HG03175 (cell line): ENCODE data around the gene SUMF1.

Experiments
- ATAC-seq: cut with Tn5 transposase; IDR thresholded peaks from one replicate; pipeline ENCODE4 v1.9.1; 2021; ENCODE audit warnings: mild to moderate bottlenecking, moderate library complexity; ENCODE audit not compliant: unreplicated experiment

SUMF1 gene

DNA sequence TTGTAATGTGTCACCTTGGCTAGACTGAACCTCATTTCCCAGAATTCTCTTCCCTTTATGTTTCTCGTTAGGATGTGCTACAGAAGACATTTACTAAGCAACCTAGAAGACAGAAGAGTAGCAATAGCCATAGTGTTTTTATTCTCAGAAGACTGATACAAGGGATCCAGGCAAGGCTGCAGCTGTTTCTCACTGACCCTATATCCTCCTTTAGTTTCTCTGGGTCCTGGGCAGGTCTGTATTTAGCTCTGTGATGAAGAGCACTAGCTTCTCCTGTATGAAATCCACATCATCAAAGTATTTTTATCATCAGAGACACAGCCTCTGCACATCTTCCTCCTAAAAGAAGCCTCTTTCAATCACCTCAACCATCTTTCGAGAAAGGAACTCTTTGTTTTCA lies 72.5 kb downstream of the SUMF1 start:
- ATAC-seq: no peak

GRCh38 chr3:4394048-4394447 lies 73.0 kb downstream of the SUMF1 start:
- ATAC-seq: no peak

GRCh38 chr3:4392992-4393391 lies 74.1 kb downstream of the SUMF1 start:
- ATAC-seq: no peak

DNA sequence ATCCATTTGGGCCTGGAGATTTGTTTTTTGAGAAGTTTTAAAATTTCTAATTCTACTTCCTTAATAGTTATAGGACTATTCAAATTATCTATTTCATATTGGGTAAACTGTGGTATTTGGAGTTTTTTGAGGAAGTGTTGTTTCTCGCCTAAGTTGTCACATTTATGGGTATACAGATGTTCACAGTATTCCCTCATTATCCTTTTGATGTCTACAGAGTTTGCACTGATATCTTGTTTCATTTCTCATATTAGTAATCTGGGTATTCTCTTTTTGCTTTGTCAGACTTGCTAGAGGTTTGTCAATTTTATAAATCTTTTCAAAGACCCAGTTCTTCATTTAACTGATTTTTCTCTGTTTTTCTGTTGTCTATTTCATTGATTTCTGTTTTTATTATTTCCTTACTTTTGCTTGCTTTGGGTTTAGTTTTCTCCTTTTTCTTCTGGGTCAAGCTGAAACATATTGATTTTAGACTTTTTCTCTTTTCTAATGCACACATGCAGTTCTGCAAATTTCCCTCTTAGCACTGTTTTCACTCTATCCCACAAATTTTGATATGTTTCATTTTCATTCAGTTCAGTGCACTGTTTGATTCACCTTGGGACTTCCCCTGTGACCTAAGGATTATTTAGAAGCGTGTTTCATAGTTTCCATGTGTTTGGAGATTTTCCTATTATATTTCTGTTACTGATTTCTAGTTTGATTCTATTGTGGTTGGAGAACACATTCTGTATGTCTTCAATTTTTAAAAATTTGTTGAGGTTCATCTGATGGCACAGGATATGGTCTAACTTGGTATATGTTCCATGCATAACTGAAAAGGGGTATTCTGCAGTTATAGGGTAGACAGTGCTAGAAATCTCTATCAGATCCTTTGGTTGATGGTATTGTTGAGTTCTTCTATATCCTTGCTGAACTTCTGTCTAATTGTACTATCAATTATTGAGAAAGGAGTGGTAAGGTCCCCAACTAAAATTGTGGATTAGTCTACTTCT lies 79.6 kb downstream of the SUMF1 start:
- no peak for ATAC-seq

- no peak for ATAC-seq
These were observed 81.9 kb downstream of the SUMF1 start for GRCh38 chr3:4385201-4385600.

DNA sequence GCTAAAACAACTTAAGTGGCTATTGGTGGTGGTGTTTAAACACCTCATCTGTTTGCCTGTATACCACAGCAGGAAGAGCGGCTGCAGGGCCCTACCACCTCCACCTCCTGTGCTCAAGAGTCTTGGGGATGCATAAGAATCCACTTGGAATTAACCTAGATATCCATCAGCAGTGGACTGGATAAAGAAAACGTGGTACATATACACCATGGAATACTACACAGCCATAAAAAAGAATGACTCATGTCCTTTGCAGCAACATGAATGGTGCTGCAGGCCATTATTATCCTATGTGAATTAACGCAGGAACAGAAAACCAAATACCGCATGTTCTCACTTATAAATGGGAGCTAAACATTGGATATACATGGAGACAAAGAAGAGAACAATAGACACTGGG lies 87.1 kb downstream of the SUMF1 start:
- no peak for ATAC-seq

DNA sequence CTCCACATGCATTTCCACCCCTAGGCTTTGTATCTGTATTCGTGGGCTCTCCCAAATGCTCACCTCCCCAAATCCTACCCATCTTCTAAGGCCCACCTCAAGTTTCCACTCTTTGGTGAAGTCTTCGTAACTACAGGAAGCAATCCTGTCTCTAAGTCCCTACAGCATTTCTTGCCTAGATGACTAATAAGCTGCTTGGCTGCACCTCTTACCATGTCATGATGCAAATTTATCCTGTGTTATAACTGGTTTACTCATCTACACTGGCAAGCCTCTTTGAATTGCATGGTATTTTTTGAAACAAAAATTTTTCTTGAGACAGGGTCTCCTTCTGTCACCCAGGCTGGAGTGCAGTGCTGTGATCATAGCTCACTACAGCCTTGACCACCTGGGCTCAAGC lies 90.6 kb downstream of the SUMF1 start:
- ATAC-seq: no peak

DNA sequence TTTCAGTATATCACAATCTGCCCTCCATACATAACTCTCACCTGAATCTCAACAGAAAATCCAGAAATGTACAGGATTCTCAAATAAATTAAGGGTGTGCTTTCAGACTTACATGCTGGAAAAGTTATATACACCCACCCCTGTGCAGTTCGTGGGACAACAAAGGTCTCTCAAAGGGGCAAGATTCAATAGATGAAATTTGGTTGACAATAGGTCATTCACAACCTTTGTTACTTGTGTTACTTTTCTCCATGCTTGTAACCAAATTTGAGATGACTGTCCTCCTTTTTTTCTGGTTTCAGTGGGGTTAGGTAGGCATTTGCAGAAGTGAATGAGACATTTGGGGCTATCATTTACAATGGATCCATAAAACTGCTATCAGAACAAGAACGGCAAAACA lies 91.2 kb downstream of the SUMF1 start:
- no peak for ATAC-seq

- no peak for ATAC-seq
These were observed 93.4 kb downstream of the SUMF1 start for GRCh38 chr3:4373669-4374068.

GRCh38 chr3:4362523-4362922 lies 104.5 kb downstream of the SUMF1 start:
- no peak for ATAC-seq

DNA sequence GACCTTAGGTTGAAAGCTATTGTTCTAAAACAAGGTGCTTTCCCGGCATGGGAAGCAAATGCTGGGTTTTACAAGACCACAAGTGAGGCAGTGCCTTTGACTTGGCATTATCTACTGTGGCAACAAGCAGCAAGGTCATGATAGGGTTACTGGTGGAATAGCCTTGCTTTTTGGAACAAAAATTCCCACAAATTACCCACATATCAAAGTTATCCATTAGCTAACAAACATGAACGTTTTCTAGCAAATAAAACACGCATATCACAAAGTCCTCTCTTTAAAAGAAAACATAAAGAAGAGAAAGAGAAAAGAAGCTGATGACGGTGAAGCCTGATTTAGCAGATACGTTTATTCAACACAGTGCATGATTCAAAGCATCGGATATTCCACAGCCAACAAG lies 106.3 kb downstream of the SUMF1 start:
- no peak for ATAC-seq

GRCh38 chr3:4359805-4360502 lies 107.1 kb downstream of the SUMF1 start:
- ATAC-seq: no peak

DNA sequence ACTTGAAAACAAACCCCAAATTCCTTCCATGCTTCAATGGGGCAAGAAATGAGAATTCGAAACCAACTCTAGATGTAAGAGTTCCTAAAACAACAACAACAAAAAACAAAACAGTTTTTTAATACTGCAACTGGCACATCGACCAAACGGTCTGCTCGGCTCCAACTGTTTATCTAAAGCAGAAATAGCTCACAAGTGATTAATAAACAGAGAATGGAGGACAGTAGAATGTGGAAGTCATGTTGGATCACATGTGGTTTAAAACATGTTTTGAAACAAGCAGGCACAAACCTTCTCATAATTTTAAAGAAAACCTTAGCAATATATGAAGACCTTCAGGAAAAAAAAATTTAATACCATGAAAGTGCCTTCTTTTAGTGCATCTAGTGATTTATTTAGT lies 108.8 kb downstream of the SUMF1 start:
- no peak for ATAC-seq

DNA sequence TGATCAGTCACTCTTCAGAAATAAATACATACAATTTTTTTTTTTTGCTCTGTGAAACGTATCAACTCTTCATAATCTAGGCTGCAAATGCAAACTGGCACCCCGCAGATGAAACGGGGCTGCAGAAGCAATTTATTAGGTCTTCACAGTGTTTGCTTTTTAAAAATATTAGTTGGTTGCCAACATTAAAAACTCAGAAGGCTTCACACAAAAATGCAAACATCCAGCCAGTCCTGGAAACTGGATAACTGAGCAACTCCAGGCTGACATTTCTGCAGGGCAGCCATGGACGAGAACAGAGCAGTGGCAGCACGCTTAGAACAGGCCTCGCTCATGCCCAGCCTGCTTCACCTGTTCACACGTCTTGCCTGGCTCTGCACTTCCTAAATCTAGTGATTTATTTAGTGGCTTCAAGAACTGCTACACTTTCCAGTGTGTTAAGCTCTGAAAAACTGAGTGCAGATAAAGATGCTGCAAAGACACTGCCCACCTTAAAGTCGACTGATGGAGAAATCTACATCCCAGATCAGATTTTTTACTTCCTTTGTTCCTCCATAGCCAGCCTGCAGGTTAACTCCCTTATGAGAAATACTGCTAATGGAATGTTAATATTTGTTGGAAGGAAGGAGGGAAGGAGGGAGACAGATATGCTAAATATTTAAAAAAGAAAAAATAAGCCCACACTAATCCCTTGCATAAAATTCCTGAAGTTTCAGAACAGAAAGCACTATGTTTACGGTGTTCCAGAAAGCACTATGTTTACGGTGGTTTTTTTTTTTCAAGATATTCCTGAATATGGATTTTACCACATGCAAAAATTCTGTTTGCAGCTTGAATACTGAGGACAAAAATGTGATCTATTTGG lies 110.3 kb downstream of the SUMF1 start:
- no peak for ATAC-seq

DNA sequence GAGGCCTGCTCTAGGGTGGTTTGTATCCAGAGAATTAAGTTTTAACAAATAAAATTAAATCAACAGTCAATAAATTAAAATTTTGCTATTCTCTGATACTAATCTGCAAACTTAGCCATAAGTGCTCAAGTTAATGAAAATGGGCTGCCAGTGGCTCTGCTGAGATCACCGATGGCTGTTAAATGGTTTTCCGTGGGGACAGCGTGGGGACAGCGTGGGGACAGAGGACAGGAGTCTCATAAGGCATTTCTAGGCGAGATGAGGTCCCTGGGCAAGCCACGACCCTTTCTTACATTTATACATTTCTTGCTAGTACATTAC lies 110.9 kb downstream of the SUMF1 start:
- no peak for ATAC-seq

GRCh38 chr3:4355401-4356219 lies 111.5 kb downstream of the SUMF1 start:
- no peak for ATAC-seq

- ATAC-seq: no peak
These were observed 115.2 kb downstream of the SUMF1 start for GRCh38 chr3:4351872-4352271.

- peak; percentile 32 for ATAC-seq
These were observed 115.8 kb downstream of the SUMF1 start for GRCh38 chr3:4351164-4351855.

DNA sequence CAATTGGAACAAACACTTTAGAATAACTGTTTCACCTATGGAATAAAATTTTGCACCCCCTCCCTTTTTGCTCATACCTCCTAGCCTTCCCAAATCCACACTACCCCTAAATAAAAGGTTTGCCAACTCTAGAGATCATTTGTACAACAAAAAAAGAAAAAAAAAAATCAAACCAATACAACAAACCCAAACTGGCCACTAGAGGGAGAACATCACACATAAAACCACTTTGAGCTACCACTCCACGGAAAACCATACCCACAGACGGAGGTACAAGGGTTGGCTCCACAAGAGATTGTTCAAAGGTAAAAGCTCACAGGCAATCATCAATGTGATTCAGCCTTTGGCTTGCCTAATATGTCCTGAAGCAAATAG lies 116.3 kb downstream of the SUMF1 start:
- ATAC-seq: peak; percentile 94

DNA sequence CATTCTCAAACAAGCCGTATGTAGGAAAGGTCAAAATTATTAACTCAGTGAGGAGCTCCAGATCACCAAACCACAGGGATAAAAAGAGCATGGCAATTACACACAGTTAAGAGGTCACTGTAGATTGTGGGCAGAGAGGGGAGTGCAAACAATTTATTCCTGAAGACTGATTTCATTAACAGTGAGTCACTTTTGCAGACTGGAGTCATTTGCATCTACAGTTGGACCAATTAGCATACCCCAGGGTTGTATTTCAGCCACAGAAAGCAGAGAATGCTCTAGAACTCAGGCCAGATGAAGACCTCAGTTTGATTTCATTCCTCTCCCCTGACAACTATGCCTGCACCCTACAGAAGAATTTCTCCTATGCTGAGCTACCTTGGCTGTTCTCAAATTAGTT lies 123.8 kb downstream of the SUMF1 start:
- no peak for ATAC-seq
